Stomach (tissue), 9 donors: ENCODE data around the gene GNG2. TPM values are rescaled to one million over a fixed set of nuclear protein-coding genes. Genes with fewer than 3 reads are reported as not detected.

ENCODE experiments used
- DNase-seq, 2 donors: peaks; one replicate each; pipeline versions ENCODE4 v3.0.0 to v3.0.0-alpha.2; 2013 to 2019
- H3K27ac ChIP-seq, 5 donors: fragments of 200-600 bp in 4 of 5; sonication (generic) in 4 of 5; one replicate each; pipeline ENCODE4 v1.5.1; 2013 to 2019; ENCODE audit warnings: mild to moderate bottlenecking in 1 of 5, moderate library complexity in 1 of 5
- H3K27me3 ChIP-seq, 3 donors: fragments of 200-600 bp; sonication (generic); one replicate each; pipeline ENCODE4 v1.5.1; 2017 to 2019; ENCODE audit warnings: mixed run types in 1 of 3
- H3K36me3 ChIP-seq, 4 donors: fragments of 200-600 bp; sonication (generic); 1 replicate in 3 of 4; 2 replicates in 1 of 4; pipeline ENCODE4 v1.5.1; 2016 to 2019
- H3K4me1 ChIP-seq, 4 donors: fragments of 200-600 bp; sonication (generic); one replicate each; pipeline ENCODE4 v1.5.1; 2016 to 2019
- H3K4me3 ChIP-seq, 4 donors: fragments of 200-600 bp; sonication (generic) in 3 of 4; one replicate each; pipeline ENCODE4 v1.5.1; 2016 to 2019; ENCODE audit warnings: mild to moderate bottlenecking in 1 of 4
- H3K9me3 ChIP-seq, 4 donors: fragments of 200-600 bp; sonication (generic); one replicate each; pipeline ENCODE4 v1.5.1; 2016 to 2019
- EP300 ChIP-seq: sonication (generic); formaldehyde crosslinking; IDR thresholded peaks from one replicate; pipeline ENCODE4 v1.6.1; 2017; ENCODE audit warnings: antibody characterized with exemption
- POLR2A ChIP-seq, 4 donors: fragments of 450-650 bp; IDR thresholded peaks; one replicate each; pipeline ENCODE4 v1.6.1; 2016; ENCODE audit warnings: antibody characterized with exemption in 4 of 4, control low read depth in 2 of 4, mild to moderate bottlenecking in 1 of 4, moderate library complexity in 1 of 4
- POLR2AphosphoS5 ChIP-seq, 3 donors: sonication (generic); formaldehyde crosslinking; IDR thresholded peaks; one replicate each; pipeline ENCODE4 v1.6.1; 2016; ENCODE audit warnings: antibody characterized with exemption in 3 of 3
- WGBS, 5 donors: extraction: QIAGEN DNeasy Blood & Tissue Kit in 3 of 5; methylation state at CpG; one replicate each; pipeline versions ENCODE4 v1.1.5 to v1.1.7; 2013 to 2018; 5-methylcytosine and 5-hydroxymethylcytosine counted together
- intact Hi-C: fragments of 100-400 bp; cut with DNase I; formaldehyde crosslinking; loops from one replicate; pipeline ENCODE4 v1.15.1; 2023; ENCODE audit warnings: low total_unique reads
- polyA plus RNA-seq, 3 donors: library from polyadenylated mRNA; stranded (reverse); fragments of 200-250 nt; gene quantifications; one replicate each; pipeline ENCODE4 v1.2.3, GENCODE V29; 2013
- total RNA-seq, 5 donors: library from RNA; depleted of rRNA; stranded (reverse); fragments of >200 nt; gene quantifications; one replicate each; pipeline versions ENCODE4 v1.1.0 to v1.2.3, GENCODE V29; 2014 to 2016
- TF ChIP-seq, protein P1 (sequence below), 7 experiments: fragments of 450-650 bp in 4 of 7; fragments of 200-600 bp in 3 of 7; sonication (generic) in 3 of 7; IDR thresholded peaks; one replicate each; pipeline ENCODE4 v1.5.1; 2016 to 2019; ENCODE audit warnings: antibody characterized with exemption in 7 of 7, control low read depth in 2 of 7, mild to moderate bottlenecking in 1 of 7
- donor health status: healthy with polysubstance abuse.
- donor health status: Bipolar disorder and iron deficiency.
- donor health status: healthy.

Gene GNG2
- total and polyA plus RNA-seq, 8 donors, result 0.58 to 23.3 (median 9.2) TPM

DNA sequence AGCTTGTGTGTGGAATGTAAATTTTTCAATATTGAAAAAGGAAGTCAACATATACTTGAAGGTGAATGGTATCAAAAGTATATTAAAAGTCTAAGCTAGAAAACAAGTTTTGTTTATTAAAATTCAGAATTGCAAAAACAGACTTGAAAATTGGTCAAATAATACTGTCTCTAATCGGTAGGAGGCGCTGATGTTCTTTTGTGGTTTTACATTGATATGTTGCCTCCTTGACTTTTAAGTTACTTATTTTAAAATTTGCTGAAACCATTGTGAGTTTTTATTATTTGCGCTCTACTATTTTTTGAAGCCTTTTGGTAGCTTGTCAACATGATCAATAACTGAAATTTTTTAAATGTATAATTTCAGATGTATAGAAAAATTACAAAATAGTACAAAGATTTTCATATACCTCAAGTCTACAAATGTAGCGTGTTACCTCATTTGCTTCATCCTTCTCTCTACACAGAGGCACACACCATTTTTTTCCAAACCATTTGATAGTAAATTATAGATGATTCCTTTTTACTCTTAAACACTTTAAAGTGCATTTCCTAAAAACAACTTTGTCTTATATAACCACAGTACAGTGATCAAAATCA is 135.8 kb downstream of the GNG2 start:
- peak in 1 of 2 donors; percentile 67 for DNase-seq
- Histone ChIP-seq H3K27me3 (no peaks in the 10 kb centered on the region), H3K27ac (no peak overlapping the region), H3K4me3 (no peak overlapping the region), H3K4me1 (peaks cover 0 to 65% (median 24%) of the 10 kb centered on the region in 4 donors), H3K36me3 (peaks cover 0 to 86% (median 77%) of the 10 kb centered on the region in 4 donors), H3K9me3 (no peaks in the 10 kb centered on the region)
- whole genome bisulfite sequencing, 5 donors, result 43 to 62% (median 58%) methylated on average over 4 of the region's 4 CpGs
- intact Hi-C loops, result no loop called here
- no peak for TF ChIP-seq POLR2AphosphoS5 (IDR thresholded peaks at IDR 0.05)
- TF ChIP-seq, protein P1, sequence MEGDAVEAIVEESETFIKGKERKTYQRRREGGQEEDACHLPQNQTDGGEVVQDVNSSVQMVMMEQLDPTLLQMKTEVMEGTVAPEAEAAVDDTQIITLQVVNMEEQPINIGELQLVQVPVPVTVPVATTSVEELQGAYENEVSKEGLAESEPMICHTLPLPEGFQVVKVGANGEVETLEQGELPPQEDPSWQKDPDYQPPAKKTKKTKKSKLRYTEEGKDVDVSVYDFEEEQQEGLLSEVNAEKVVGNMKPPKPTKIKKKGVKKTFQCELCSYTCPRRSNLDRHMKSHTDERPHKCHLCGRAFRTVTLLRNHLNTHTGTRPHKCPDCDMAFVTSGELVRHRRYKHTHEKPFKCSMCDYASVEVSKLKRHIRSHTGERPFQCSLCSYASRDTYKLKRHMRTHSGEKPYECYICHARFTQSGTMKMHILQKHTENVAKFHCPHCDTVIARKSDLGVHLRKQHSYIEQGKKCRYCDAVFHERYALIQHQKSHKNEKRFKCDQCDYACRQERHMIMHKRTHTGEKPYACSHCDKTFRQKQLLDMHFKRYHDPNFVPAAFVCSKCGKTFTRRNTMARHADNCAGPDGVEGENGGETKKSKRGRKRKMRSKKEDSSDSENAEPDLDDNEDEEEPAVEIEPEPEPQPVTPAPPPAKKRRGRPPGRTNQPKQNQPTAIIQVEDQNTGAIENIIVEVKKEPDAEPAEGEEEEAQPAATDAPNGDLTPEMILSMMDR (IDR thresholded peaks at IDR 0.05), result peak in 5 of 7 experiments; percentile 35 to 62 (median 51)

DNA sequence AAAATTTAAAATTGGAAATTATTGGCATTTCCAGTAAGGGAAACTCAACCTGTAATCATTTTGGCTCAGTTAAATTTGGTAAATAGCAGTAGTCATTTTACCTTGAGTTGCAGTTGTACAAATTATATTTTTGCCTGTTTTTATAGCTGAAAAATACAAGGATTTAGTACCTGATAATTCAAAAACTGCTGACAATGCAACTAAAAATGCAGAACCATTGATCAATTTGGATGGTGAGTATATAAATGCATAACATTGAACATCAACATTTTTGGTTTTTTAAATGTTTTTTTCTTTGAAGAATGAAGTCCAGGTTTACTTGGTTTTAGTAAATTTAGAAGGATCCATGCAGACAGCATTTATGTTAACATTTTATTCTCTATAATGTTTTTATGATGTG is 137.9 kb downstream of the GNG2 start:
- intact Hi-C loops, result no loop called here
- Histone ChIP-seq H3K27me3 (no peaks in the 10 kb centered on the region), H3K4me3 (no peak overlapping the region), H3K4me1 (peaks cover 14 to 59% (median 28%) of the 10 kb centered on the region in 4 donors), H3K36me3 (peaks cover 9 to 89% (median 75%) of the 10 kb centered on the region in 4 donors), H3K27ac (no peak overlapping the region), H3K9me3 (no peaks in the 10 kb centered on the region)
- no peak for DNase-seq
- TF ChIP-seq POLR2AphosphoS5 (IDR thresholded peaks at IDR 0.05) (no peak), POLR2A (IDR thresholded peaks at IDR 0.05) (no peak), EP300 (no peak)
- TF ChIP-seq, protein P1 (IDR thresholded peaks at IDR 0.05), result no peak

DNA sequence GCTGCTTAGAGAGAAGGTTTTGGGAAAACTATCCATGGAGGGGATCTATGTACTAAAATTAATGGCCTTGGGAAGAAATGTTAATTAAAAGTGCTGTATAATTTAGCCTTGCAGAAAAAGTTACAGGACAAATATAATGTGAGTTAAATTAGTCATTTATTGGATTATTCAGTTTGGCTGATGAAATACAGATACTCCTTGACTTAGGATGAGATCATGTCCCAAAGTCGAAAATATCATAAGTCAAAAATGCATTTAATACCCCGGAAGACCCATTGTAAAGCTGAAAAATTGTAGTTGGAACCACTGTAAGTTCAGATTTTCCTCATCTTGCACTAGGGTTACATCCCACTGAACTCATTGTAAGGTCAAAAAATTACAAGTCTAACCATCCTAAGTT is 138.7 kb downstream of the GNG2 start:
- Histone ChIP-seq H3K4me1 (peaks cover 18 to 63% (median 28%) of the 10 kb centered on the region in 4 donors), H3K36me3 (peaks cover 9 to 89% (median 73%) of the 10 kb centered on the region in 4 donors), H3K27ac (peak overlapping the region in 1 of 5 donors; percentile 4), H3K27me3 (no peaks in the 10 kb centered on the region), H3K4me3 (no peak overlapping the region), H3K9me3 (no peaks in the 10 kb centered on the region)
- TF ChIP-seq EP300, result no peak
- TF ChIP-seq, protein P1 (IDR thresholded peaks at IDR 0.05), result no peak
- no peak for TF ChIP-seq POLR2A (IDR thresholded peaks at IDR 0.05)
- TF ChIP-seq POLR2AphosphoS5 (IDR thresholded peaks at IDR 0.05), result no peak
- intact Hi-C loops, result no loop called here
- WGBS, 5 donors, result 75 to 91% (median 83%) methylated on average over 2 of the region's 2 CpGs
- no peak for DNase-seq

DNA sequence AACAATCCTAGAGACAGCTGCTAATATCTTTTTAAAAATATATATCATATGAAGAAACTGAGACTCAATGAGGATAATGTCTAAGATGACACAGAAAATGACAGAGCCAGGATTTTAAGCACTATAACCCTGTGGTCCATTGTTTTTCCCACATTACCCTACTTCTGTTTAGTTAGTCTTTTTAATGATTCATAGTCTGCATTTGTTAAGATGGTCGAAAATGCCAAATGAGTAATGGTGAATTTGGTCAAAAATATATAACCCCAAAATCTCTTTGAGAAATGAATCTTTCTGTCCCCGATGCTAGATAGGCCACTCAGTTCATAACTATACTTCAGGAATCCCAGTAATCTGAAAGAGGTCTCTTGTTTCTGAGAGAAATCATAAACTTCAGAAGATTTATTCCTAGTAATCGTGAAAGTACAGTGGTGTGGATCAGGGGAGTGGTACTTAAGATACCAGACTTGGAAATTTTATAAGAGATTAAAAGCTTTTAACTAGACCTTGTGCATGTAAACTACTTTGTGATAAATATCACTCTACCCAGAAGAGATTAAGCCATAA is 139.7 kb downstream of the GNG2 start:
- Histone ChIP-seq H3K36me3 (peaks cover 15 to 89% (median 73%) of the 10 kb centered on the region in 4 donors), H3K4me1 (peaks cover 18 to 66% (median 29%) of the 10 kb centered on the region in 4 donors), H3K27ac (peak overlapping the region in 2 of 5 donors; percentile 23 to 81), H3K27me3 (no peaks in the 10 kb centered on the region), H3K4me3 (no peak overlapping the region), H3K9me3 (no peaks in the 10 kb centered on the region)
- intact Hi-C loops, result no loop called here
- TF ChIP-seq, protein P1 (IDR thresholded peaks at IDR 0.05), result no peak
- TF ChIP-seq EP300, result no peak
- TF ChIP-seq POLR2AphosphoS5 (IDR thresholded peaks at IDR 0.05), result no peak
- TF ChIP-seq POLR2A (IDR thresholded peaks at IDR 0.05), result no peak
- no peak for DNase-seq
- 61 to 82% (median 70%) methylated on average over 3 of the region's 3 CpGs for WGBS, 5 donors
